PFSK-1 (cell line): ENCODE data around the gene SPEM1.

ENCODE experiments used
- FOXP2 ChIP-seq: optimal IDR thresholded peaks from 2 replicates; pipeline ENCODE3; 2011; ENCODE audit warnings: borderline replicate concordance, control low read depth, inconsistent platforms; ENCODE audit not compliant: insufficient read depth; ENCODE audit errors: extremely low read length, extremely low read depth
- POLR2AphosphoS5 ChIP-seq: IDR thresholded peaks from 2 replicates; pipeline ENCODE4 v1.6.1; 2012; ENCODE audit warnings: low read depth, mild to moderate bottlenecking, control low read depth, low read length, moderate library complexity
- SIN3A ChIP-seq: IDR thresholded peaks from 2 replicates; pipeline ENCODE4 v1.6.1; 2012; ENCODE audit warnings: mild to moderate bottlenecking, low read length, moderate library complexity, borderline replicate concordance; ENCODE audit not compliant: insufficient read depth
- TAF1 ChIP-seq: IDR thresholded peaks from 2 replicates; pipeline ENCODE4 v1.6.1; 2012; ENCODE audit warnings: low read length, control low read depth, borderline replicate concordance; ENCODE audit not compliant: insufficient read depth
- TF ChIP-seq, protein P1 (sequence below), 2 experiments: IDR thresholded peaks; 2 replicates each; pipeline versions ENCODE4 v1.6.1 to v1.8.0; 2011 to 2012; ENCODE audit warnings: low read depth in 2 of 2, low read length in 2 of 2, control low read depth in 1 of 2, inconsistent platforms in 1 of 2, mild to moderate bottlenecking in 1 of 2, moderate library complexity in 1 of 2; ENCODE audit not compliant: insufficient read depth in 1 of 2

SPEM1 gene

DNA sequence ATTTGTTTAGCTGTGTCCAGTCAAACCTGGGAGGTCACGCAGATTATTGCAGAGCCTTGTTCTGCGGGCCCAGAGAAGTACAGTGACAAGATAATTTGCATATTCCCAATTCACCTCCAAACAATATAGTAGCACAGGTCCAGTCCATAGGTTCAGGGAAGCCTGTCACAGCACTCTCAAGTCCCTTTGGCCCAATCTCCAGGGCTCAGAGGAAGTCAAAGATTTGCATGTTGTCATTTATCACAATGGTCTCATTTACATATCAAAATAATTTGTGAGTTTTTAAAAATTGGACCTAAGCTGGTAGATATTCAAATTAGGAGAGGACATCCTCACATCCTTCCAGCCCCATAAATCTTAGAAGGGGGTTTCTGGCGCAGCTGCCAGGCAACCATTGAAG is 47.4 kb downstream of the SPEM1 start:
- TF ChIP-seq FOXP2 (no peak), POLR2AphosphoS5 (no peak), SIN3A (no peak), TAF1 (no peak)
- TF ChIP-seq, protein P1, sequence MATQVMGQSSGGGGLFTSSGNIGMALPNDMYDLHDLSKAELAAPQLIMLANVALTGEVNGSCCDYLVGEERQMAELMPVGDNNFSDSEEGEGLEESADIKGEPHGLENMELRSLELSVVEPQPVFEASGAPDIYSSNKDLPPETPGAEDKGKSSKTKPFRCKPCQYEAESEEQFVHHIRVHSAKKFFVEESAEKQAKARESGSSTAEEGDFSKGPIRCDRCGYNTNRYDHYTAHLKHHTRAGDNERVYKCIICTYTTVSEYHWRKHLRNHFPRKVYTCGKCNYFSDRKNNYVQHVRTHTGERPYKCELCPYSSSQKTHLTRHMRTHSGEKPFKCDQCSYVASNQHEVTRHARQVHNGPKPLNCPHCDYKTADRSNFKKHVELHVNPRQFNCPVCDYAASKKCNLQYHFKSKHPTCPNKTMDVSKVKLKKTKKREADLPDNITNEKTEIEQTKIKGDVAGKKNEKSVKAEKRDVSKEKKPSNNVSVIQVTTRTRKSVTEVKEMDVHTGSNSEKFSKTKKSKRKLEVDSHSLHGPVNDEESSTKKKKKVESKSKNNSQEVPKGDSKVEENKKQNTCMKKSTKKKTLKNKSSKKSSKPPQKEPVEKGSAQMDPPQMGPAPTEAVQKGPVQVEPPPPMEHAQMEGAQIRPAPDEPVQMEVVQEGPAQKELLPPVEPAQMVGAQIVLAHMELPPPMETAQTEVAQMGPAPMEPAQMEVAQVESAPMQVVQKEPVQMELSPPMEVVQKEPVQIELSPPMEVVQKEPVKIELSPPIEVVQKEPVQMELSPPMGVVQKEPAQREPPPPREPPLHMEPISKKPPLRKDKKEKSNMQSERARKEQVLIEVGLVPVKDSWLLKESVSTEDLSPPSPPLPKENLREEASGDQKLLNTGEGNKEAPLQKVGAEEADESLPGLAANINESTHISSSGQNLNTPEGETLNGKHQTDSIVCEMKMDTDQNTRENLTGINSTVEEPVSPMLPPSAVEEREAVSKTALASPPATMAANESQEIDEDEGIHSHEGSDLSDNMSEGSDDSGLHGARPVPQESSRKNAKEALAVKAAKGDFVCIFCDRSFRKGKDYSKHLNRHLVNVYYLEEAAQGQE (IDR thresholded peaks at IDR 0.05; ENCODE audit: insufficient read depth in 1 of 2, low read depth in 2 of 2, low read length in 2 of 2) = no peak

DNA sequence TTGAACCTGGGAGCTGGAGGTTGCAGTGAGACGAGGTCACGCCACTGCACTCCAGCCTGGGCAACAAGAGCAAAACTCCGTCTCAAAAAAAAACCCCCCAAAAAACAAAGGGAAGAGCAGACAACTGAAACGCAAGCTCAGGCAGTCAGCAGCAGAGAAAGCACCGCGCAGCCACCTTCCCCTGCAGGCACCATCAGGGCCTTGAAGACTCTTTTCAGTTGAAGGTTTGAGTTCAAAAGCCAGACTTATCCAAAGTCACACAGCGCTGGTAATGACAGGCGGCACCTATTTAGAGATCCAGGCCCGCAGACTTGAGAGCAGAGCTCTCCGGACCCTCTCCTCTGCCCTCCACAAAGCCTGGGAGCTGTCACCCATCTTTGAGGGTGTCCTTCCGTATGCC is 48.2 kb downstream of the SPEM1 start:
- TF ChIP-seq FOXP2 (no peak), SIN3A (no peak), POLR2AphosphoS5 (no peak), TAF1 (no peak)
- TF ChIP-seq, protein P1 (IDR thresholded peaks at IDR 0.05; ENCODE audit: insufficient read depth in 1 of 2, low read depth in 2 of 2, low read length in 2 of 2) = no peak

DNA sequence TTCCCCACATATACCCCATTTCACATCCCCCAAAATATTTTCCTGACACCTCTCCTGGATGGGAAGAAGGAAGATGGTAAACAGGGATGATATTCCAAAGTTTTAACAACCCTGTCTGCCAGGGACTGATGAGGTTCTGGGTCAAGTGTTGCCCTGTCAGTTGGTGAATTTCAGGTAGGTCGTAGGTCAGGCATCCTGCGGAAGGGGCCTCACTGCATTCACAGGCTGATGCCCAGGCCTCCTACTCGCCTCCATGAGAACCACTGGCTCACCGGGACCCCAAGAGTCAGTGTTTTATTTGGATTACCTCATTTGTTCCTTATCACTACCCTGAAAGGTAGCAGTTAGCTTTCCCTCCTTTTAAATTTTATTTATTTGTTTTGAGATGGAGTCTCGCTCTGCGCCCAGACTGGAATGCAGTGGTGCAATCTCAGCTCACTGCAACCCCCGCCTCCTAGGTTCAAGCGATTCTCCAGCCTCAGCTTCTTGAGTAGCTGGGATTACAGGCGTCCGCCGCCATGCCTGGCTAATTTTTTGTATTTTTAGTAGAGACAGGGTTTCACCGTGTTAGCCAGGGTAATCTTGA is 48.8 kb downstream of the SPEM1 start:
- TF ChIP-seq, protein P1 (IDR thresholded peaks at IDR 0.05; ENCODE audit: insufficient read depth in 1 of 2, low read depth in 2 of 2, low read length in 2 of 2) = no peak
- TF ChIP-seq FOXP2 (no peak), SIN3A (no peak), TAF1 (no peak), POLR2AphosphoS5 (no peak)
